Middle frontal gyrus (tissue), 1 donor: ENCODE data around the gene ESPL1.

ENCODE experiments used
- DNase-seq: peaks from one replicate; pipeline ENCODE4 v3.0.0-alpha.2; 2015; ENCODE audit warnings: low spot score; ENCODE audit errors: extremely low spot score

ESPL1 gene

DNA sequence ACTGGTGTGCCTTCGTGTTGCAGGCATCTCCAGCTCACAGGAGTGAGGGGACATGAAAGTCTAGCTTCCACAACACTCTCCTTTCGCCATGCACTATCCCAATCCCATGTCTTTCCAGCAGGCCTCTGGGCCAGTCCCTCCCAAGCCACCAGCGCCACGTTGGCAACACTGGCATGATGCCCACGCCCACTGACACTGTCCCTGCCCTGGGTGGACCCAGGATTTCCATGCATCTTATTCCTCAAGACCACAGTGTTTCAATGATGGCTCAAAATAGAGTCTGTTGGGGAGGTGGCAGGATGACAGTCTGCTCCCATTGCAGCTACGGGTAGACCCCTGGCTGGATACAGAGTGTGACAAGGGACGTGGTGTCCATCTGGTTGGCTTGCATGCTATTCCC lies 65.7 kb downstream of the ESPL1 start:
- DNase-seq, result no peak

DNA sequence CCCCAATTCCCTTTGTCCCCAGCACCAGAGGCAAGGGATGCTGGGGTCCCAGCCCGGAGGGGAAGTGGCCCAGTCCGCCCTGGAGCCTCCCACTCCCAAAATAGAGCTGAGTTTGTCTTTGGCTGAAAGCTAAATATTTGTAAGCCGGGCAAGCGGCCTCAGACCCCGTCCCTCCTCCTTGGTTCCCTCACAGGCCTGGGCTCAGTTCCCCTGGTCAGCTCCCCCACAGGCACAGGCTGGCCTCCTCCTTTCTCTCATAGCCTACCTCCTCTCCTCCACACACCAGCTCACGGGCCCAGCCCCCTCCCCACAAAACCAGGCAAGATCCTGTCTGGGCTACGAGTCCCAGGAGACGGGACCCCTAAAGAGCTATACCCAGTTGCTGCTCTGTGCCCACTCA lies 66.7 kb downstream of the ESPL1 start:
- no peak for DNase-seq

DNA sequence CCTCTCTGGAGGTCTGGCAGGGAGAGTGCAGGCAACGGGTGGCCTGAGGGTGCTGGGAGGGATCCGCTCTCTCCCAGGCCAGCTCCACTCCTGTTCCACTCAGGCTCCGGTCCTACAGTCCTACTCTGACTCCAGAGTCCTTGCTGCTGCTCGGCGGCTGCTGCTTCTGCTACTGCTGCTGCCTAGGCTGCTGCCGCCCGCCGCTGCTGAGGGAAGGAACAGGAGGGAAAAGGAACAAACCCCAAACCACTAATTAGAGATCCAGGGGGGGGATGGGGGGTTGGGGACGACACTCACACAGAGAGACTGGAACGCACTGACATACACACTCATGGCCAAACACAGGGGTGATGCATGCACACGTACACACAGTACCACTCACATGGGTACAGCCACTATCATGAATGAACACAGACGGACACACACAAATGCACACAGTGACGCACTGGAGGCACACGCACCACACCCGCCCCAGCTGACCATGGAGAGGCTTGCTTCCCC lies 68.1 kb downstream of the ESPL1 start, which contains the start of gene SP7:
Gene SP7, minus strand, starts transcription at position 174 of the 501 bp plus-strand sequence. CDS start 708 bp downstream, outside the sequence.
- no peak for DNase-seq

DNA sequence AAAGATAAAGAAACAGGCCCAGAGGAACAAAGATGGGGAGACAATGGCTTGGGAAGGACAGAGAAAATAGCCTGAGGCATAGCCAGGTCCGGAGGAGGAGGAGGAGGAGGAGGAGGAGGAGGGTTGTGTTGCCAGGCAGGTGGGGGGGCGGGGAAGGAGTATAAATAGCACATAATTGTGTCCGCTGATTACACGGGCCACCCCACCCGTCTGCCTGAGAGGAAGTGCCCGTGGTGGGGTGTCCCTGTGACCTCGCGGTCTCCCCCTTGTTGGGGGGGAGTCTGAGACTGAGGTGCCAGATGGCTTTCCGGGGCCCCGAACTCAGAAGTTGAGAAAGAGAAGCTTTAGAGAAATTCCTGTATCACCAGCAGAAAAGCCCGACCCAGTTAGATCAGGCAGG lies 69.9 kb downstream of the ESPL1 start:
- DNase-seq, result no peak

DNA sequence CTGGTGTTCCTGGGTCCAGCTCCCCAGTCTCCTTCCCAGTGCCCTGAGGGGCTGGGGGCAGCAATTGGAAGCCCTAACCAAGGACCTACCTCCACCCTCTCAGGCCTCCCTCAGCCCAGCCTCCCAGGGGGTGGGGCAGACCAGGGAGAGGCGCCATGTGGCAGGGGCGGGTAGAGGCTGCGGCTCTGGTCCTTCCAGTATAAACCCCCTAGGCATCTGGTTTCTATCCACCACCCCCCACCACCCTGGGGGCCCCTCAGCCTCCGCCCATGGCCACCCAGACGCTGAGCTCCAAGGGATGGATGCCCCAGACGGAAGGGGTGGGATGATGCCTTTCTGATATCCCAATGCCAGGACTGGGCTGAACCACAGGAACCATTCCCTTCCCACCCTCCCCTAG lies 70.8 kb downstream of the ESPL1 start:
- DNase-seq, result no peak

DNA sequence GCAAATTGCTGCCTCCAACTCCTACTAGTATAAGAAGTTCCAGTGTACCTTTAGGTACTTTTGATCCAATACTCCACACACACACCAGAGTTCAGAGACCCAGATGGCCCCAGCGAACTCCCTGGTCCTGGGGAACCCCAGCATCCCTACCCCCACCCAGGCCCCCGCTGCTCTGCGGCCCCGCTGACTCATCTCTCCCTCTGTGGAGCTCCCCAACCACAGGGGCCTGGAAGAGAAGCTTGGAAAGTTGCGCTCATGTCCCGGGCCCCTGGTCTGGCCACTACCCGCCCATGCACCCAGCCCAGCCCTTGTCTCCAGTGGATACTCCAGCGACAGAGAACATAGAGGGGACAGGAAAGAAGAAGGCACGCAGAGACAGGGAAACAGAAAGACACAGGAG lies 72.3 kb downstream of the ESPL1 start:
- no peak for DNase-seq
